GM04504 (cell line): ENCODE measurements around the gene SSMEM1.
"Not testable (repeated sequence)": the region's sequence is repeated elsewhere in the genome, so short reads cannot be mapped to it uniquely, and the experiment has no call there.

Experiments used
- DNase-seq: peaks from one replicate; pipeline ENCODE4 v3.0.0-alpha.2; 2012; ENCODE audit warnings: low read depth

Gene SSMEM1

DNA sequence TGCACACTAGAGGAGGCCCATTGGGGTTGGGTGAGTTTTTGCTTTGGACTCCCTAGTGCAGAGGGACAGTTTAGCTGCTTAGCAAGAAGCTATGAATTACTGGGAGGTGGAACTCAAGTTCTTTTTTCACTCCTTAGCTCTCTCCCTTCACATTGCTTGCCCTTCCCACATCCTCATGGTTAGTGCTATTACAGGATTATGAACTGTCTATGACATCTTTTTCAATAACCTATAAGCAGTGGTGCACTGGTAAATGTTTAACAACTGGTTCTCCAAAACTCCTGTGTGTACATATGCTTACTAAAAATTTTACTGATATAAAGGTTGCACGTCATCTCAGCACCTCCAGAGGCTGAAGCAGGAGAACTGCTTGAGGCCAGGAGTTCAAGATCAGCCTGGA is 6.2 kb downstream of the SSMEM1 start:
- DNase-seq: no peak

DNA sequence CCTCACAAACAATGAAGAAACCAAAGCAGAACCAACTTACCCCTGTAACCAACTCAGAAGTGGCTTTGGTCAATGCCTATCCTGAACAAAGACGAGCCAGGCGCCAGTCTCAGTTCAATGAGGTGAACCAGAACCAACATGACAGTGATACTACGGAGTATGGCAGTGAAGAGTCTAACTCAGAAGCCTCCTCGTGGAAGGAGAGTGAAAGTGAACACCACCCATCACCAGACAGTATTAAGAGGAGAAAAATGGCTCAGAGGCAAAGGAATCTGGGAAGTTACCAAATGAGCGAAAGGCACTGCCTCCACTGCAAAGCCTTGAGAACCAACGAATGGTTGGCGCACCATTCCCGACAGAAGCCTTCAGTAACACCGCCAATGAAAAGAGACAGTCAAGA is 8.4 kb downstream of the SSMEM1 start:
- no peak for DNase-seq

DNA sequence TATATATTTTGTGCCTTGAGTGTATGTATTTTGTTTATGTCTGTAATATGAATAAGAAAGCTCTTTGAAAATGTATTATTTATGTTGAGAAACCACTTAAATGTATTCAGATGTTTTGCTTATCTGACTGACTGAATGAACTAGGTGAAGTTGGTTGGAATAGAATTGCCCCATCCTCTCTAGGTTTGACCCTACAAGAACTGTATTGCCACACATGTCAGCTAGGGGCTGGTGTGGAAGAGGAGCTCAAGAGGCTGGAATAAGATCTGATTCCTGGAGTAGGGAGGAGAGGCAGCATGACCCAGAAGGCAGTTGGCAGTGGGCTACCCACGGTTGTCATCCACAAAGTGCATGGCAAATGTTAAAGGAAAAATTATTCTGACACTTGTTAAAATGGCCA is 9.1 kb downstream of the SSMEM1 start:
- DNase-seq: no peak

DNA sequence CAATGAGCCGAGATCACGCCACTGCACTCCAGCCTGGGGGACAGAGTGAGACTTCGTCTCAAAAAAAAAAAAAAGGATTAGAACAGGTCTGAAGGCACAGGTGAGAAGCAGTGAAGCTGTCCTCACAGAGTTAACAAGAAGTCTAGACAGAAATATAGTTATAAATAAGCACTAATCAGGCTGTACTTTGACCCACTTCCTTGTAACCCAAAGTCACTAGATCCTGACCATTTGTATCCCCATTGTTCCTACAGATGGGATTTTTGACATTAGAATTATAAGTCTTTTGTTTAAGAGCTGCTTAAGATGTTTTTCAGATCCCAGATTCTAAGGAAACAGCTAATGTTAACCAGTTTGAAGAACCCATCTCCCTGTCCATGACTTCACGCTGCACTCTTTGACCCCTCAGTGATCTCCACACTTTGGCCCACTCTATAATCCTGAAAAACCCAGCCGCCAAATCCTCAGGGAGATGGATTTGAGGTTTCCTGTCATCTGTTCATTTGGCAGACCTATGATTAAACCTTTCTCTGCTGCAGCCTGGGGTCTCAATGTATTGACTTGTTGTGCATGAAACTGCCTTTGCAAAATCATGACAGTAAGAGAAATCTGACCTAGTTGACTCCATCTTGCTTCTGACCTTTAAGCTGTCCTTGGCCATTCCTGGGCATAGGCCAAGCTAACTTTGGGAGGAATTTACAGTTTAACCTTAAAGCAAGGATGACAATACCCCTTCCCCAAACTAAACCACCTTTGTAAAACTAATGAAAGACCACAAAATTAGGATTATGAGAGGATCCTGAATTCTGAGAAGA is 11.4 kb downstream of the SSMEM1 start:
- DNase-seq: no peak

DNA sequence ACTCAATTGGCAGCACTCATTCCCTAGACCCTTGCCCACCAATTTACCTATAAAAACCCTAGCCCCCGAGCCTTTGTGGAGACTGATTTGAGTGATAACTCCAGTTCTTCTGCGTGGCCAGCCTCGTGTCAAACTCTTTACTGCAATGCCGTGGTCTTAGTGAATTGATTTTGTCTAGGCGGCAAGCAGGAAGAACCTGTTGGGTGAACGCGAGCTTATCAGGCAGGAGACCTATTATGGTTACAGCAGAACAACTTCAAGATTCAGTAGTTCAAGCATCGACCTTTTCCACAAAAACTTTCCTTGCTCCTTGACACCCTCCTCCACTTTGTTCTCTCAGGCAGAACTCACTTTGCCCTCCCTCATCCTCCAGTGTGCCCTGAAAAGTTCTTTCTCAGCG is 12.2 kb downstream of the SSMEM1 start:
- no peak for DNase-seq

DNA sequence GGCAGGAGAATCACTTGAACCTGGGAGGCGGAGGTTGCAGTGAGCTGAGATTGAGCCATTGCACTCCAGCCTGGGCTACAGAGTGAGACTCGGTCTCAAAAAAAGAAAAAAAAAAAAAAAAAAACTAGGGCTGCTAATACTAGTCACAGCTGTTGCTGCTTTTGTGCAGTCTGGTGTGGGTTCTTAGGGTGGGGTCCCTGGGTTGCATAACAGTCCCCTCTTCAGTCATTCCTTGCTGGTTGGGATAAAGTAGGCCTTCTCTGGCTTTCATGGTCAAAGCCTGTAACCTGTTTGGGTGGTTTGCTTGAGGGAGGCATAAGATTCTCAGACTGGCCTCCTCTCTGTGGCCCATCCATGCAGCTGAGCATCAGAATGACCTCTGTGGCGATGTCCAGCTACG is 14.1 kb downstream of the SSMEM1 start:
- DNase-seq: no peak

DNA sequence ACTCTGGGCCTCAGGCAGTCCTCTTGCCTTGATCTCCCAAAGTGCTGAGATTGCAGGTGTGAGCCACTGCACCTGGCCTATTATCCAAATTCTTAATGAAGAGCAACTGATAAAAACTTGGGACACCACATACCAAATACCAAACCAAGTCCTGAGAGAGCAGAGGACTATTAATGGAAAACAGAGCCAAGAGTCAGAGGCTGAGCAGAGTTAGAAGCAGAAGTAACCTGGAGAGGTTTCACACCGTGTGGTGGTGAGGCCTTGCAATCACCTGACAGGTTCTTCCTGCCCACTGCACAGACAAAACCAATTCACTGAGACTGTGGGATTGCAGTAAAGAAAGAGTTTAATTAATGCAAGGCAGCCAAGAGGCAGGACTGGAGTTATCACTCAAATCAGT is 16.0 kb downstream of the SSMEM1 start:
- DNase-seq: no peak

DNA sequence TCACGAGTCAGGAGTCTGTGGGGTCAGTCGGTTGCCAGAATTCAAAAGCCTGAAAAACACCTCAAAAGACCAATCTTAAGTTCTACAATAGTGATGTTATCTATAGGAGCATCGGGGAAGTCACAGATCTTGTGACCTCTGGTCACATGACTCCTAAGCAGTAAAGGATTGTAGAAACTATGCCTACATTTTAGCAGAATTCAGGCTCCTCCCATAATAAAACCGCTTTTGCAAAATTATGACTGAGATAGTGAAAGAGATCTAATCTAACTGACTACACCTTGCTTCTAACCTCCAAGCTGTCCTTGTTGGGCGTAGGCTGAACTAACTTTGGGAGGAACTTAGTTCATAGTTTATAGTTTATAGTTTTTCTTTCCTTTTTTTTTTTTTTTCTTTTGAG is 16.6 kb downstream of the SSMEM1 start:
- DNase-seq: no peak

DNA sequence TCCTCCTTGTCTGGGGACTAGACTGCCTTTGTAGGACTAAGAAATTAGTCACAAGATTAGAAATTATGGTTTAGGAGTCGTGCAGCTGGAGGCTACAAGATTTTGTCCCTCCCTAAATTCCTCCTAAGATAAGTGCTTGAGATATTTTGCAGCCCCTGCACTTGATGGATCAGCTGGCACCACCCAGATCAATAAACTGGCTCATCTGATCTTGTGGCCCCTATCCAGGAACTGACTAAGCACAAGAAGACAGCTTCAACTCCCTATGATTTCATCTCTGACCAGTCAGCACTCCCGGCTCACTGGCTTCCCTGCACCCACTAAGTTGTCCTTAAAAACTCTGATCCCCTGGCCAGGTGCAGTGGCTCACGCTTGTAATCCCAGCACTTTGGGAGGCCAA is 17.3 kb downstream of the SSMEM1 start:
- DNase-seq: not testable (repeated sequence)

DNA sequence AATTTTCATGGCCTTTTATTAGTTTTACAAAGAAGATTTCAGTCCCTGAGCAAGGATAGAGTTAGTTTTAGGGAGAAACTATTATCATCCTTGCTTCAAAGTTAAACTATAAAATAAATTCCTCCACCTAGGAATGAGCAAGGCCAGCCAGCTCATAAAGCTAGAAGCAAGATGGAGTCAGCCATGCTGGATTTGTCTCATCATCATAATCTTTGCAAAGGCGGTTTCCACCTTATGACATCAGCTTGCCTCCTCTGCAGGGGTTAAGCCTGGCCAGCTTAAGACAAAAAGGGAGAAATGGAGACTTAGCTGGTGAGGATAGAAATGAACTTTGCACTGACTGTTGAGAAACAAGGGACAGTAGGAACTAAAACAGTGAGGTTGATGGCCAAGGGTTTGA is 18.7 kb downstream of the SSMEM1 start:
- DNase-seq: no peak

DNA sequence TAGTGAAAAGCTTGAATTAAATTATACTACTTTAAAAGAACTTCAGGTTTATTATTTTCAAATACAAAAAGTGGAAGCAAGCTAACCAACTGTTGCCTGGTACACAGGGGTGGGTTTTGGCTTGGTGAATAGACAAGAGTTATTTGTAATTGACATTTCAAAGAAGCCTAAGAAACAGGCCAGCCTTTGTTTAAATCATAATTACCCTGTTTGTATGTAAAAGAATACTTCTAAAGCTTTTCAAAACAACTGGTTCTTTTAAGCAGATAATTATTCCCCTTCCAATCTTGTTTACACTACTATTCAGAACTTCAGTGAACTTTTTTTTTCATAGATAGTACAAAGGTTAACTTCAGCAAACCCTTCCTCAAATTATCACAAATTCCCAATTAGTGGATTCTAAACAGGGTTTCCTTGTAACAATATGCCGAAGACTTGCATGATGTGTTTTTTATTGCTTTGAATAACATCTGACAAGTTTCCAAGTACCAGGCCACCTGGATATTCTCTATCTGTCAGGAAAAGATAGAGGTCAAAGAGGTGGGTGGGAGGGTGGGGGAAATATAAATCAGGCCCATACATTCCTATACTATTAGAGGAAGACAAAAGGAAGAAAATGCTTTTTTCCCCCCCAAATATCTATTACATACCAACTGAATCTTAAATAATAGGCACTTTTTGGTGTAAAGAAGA is 20.4 kb downstream of the SSMEM1 start:
- DNase-seq: no peak

DNA sequence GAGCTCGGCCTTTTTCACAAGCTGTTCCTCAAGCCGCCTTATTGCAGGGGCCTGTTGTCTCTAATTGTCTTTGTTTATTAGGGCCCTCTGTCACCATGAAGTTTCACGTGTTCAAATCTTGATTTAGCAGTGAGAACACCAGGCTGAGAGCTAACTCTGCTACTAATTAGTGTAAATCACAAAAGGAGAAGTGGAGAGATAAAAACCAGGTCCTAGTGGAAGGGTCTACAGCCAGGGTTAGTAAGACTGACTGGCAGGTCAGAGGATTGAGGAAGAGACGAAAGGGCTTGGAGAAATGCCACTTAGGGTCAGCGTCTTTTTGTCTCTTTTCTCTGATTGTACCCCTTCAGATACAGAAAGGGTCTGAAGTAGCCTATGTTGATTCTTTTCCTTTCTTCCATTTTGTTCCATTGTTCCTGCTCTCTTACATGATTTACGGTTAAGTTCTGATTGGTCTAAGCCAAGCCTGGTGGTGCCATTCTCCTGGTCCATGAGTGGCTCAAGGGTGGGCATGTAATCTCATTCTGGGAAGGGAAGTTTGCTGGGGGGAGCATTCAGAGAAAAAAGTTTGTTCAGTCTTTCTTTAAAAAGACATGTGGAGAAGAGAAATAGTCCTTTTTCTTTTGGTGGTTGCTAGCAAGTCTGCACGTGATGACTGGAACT is 21.3 kb downstream of the SSMEM1 start:
- no peak for DNase-seq

DNA sequence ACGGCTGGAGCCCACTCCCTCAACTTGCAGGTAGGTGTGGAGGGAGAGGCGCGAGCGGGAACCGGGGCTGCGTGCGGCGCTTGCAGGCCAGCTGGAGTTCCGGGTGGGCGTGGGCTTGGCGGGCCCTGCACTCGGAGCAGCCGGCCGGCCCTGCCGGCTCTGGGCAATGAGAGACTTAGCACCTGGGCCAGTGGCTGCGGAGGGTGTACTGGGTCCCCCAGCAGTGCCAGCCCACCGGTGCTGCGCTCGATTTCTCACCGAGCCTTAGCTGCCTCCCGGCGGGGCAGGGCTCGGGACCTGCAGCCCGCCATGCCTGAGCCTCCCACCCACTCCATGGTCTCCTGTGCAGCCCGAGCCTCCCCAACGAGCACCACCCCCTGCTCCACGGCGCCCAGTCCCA is 22.3 kb downstream of the SSMEM1 start:
- DNase-seq: not testable (repeated sequence)

DNA sequence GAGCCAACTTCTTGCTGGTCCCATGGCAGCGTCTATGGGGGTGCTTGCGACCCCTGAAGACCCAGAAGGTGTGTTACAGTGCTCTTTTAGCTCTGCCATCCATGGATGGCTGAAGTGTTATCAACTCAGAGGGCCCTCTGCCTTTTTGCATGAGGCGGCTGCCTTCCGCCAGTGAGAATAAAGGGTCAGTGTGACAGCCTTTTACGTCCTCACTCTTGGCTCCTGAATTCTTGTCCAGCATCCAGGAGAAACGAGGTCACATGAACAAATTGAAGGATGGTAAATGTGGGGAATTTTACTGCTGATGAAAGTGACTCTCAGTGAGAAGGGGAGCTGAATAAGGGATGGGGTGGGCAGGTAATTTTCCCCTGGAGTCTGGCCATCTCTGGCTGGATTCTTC is 24.1 kb downstream of the SSMEM1 start:
- DNase-seq: no peak

DNA sequence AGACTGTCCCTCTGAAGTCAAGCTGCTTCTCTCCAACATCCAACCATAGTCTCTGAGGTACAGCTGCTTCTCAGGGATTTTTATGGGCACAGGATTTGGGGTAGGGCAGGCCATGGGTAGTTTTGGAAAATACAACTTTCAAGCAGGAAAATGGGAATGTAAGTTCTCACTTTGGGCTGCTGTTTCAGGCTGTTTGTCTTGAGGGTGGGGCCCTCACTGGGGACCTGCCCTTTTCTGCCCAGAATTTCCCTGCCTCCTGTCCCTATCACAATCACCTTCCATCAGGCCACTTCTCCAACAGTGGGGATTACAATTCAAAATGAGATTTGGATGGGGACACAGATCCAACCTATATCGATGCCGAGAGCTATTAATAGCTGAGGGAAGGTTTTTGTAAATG is 24.5 kb downstream of the SSMEM1 start:
- DNase-seq: no peak

DNA sequence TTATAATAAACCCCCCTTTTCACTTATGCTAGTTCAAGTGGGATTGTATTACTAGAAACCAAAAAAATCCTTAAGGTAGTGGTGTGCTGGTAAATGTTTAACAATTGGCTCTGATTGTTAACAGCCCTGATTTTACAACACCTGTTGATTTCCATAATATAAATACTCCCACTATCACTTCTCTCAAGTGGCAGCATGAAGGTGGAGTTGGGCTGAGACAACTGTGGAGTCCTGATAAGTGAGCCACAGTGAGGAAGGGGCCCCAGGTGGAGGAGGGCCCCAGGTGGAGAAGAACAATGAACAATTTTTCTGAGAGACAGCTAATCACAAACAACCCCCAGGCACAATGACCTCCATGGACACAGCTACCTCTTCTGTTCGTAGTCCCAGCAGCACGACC is 26.4 kb downstream of the SSMEM1 start:
- DNase-seq: no peak

DNA sequence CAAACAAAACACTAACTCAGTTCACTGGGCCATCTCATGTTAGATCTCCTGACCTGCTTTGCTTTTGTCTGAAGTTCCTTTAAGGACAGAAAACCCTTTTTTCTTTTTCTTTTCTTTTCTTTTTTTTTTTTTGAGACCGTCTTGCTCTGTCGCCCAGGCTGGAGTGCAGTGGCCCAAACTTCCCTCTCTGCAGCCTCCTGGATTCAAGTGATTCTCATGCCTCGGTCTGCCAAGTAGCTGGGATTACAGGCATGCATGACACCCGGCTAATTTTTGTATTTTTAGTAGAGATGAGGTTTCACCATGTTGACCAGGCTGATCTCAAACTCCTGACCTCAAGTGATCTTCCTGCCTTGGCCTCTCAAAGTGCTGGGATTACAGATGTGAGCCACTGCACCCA is 28.7 kb downstream of the SSMEM1 start:
- DNase-seq: not testable (repeated sequence)

DNA sequence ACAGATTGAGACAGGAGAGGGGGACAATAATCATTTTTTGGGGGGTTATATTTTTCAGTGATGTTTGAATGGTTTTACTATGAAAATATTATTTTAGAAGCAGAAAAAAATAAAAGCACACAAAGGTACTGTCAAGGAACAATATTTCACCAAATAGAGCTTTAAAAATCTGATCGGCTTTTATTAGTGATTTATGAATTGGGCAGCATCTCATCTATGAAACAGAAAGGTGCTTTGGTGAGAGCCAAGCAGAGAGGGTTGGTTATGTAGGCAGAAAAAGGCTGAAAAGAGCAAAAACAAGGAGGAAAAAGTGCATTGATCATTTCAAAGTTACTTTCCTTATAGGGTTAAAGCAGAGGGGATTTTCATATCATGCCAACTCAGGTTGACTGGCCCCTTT is 32.6 kb downstream of the SSMEM1 start:
- DNase-seq: no peak

DNA sequence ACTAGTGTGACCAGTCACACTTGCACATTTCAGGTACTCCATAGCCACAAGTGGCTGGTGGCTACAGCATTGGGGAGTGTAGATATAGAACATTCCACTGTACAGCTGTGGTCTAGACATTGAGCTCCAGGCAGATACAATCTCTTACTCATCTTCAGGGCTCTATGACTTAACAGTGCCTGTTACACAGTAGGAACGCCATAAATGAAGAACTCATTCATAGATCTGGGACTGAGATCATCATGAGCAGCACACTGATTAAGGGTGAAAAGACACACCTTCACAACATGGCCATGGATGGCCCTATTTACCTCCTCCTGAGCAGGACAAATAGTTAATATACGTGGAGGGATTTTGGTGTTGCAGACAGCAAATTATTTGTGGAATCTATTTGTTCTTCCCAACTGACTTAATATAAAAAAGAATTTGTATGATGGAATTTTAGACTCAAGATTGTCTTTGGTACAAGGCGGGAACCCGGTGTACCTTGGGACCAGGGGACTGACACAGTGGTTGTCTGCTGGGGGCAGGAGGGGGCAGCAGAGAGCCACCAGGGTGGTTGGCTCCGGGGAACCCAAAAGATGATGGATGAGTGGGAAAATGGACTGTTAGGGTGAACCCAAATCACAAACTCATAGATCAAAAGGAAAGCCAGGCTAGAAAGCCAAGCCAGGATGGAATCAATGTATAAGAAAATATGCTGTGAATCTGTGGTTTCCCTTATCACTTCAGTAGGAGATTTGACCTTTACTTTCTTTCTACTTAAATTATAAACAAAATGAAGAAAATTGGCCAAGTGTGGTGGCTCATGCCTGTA is 34.7 kb downstream of the SSMEM1 start:
- DNase-seq: no peak

DNA sequence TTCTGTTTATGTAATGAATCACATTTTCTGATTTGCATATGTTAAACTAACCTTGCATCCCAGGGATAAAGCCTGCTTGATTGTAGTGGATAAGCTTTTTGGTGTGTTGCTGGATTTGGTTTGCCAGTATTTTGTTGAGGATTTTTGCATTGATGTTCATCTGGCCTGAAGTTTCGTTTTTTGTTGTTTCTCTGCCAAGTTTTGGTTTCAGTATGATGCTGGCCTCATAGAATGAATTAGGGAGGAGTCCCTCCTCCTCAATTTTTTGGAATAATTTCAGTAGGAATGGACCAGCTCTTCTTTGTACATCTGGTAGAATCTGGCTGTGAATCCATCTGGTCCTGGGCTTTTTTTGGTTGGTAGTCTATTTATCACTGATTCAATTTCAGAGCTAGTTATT is 35.8 kb downstream of the SSMEM1 start:
- DNase-seq: not testable (repeated sequence)

DNA sequence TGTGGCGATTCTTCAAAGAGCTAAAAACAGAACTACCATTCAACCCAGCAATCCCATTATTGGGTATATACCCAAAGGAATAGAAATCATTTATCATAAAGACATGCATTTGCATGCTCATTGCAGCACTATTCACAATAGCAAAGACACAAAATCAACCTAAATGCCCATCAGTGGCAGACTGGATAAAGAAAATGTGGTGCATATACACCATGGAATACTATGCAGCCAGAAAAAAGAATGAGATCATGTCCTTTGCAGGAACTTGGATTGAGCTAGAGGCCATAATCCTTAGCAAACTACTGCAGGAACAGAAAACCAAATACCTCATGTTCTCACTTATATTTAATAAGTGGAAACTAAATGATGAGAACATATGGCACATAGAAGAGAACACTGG is 38.8 kb downstream of the SSMEM1 start:
- not testable (repeated sequence) for DNase-seq

DNA sequence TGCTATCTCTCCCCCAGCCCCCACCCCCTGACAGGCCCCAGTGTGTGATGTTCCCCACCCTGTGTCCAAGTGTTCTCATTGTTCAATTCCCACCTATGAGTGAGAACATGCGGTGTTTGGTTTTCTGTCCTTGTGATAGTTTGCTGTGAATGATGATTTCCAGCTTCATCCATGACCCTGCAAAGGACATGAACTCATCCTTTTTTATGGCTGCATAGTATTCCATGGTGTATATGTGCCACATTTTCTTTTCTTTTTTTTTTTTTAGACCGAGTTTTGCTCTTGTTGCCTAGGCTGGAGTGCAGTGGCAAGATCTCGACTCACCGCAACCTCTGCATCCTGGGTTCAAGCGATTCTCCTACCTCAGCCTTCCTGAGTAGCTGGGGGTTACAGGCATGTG is 41.2 kb downstream of the SSMEM1 start:
- not testable (repeated sequence) for DNase-seq
